Measurements from ENCODE around the gene ARHGAP21. TPM values are rescaled to one million over a fixed set of nuclear protein-coding genes. Genes with fewer than 3 reads are reported as not detected.
"Not testable (repeated sequence)": the region's sequence is repeated elsewhere in the genome, so short reads cannot be mapped to it uniquely, and the experiment has no call there.

The ARHGAP21 gene
- polyA plus RNA-seq, 1 donor from 2014 or later = 138 TPM

DNA sequence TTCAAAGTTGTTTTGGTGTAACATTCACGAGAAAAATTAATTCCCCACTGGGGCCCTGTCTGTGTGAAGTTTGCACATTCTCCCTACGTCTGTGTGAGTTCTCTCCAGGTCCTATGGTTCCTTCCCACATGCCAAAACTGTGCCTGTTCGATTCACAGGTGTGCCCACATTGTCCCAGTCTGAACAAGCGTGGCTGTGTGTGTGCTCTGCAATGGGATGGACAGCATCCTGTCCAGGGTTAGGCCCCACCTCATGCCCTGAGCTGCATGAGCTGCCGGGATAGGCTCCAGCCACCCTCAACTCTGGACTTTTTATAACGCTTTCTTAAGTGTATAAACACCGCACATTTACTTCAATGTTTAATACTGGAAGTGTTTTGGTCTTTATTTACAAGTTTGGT lies 55.4 kb downstream of the ARHGAP21 start:
- Histone ChIP-seq H3K9me3 (ENCODE audit: low read length) (no peaks in the 10 kb centered on the region), H3K4me2 (ENCODE audit: low read length) (no peak overlapping the region), H3F3A (ENCODE audit: insufficient read depth, low read length, poor library complexity, severe bottlenecking) (no peaks in the 10 kb centered on the region), H3K4me3 (ENCODE audit: low read length) (no peak overlapping the region), H3K9ac (ENCODE audit: low read length) (no peak overlapping the region), H3K27ac (ENCODE audit: low read length) (no peak overlapping the region), H3K9me2 (ENCODE audit: insufficient read depth, low read length) (no peaks in the 10 kb centered on the region), H3K36me3 (ENCODE audit: insufficient read depth, low read length) (peaks cover 6% of the 10 kb centered on the region), H3K27me3 (ENCODE audit: insufficient read depth, low read depth, low read length) (no peaks in the 10 kb centered on the region), H4K20me1 (ENCODE audit: insufficient read depth) (no peaks in the 10 kb centered on the region), H2AFZ (ENCODE audit: low read depth, low read length) (no peak overlapping the region), H3K79me2 (replicated peaks; ENCODE audit: insufficient read depth, low read length) (peaks cover 37% of the 10 kb centered on the region)
- TF ChIP-seq SMC3 (conservative IDR thresholded peaks at IDR 0.05; ENCODE audit: poor library complexity) = no peak
- TF ChIP-seq POLR2AphosphoS5 (IDR thresholded peaks at IDR 0.05) = no peak
- TF ChIP-seq TAF1 (IDR thresholded peaks at IDR 0.05; ENCODE audit: low read depth) = no peak
- no peak for TF ChIP-seq EZH2 (IDR thresholded peaks at IDR 0.05; ENCODE audit: borderline replicate concordance, insufficient read depth, low read length, poor library complexity, severe bottlenecking)
- TF ChIP-seq EP300 (conservative IDR thresholded peaks at IDR 0.05; ENCODE audit: poor library complexity, severe bottlenecking) = no peak
- TF ChIP-seq MXI1 (conservative IDR thresholded peaks at IDR 0.05; ENCODE audit: poor library complexity, severe bottlenecking) = no peak
- TF ChIP-seq, protein P1, sequence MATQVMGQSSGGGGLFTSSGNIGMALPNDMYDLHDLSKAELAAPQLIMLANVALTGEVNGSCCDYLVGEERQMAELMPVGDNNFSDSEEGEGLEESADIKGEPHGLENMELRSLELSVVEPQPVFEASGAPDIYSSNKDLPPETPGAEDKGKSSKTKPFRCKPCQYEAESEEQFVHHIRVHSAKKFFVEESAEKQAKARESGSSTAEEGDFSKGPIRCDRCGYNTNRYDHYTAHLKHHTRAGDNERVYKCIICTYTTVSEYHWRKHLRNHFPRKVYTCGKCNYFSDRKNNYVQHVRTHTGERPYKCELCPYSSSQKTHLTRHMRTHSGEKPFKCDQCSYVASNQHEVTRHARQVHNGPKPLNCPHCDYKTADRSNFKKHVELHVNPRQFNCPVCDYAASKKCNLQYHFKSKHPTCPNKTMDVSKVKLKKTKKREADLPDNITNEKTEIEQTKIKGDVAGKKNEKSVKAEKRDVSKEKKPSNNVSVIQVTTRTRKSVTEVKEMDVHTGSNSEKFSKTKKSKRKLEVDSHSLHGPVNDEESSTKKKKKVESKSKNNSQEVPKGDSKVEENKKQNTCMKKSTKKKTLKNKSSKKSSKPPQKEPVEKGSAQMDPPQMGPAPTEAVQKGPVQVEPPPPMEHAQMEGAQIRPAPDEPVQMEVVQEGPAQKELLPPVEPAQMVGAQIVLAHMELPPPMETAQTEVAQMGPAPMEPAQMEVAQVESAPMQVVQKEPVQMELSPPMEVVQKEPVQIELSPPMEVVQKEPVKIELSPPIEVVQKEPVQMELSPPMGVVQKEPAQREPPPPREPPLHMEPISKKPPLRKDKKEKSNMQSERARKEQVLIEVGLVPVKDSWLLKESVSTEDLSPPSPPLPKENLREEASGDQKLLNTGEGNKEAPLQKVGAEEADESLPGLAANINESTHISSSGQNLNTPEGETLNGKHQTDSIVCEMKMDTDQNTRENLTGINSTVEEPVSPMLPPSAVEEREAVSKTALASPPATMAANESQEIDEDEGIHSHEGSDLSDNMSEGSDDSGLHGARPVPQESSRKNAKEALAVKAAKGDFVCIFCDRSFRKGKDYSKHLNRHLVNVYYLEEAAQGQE (IDR thresholded peaks at IDR 0.05; ENCODE audit: borderline replicate concordance) = no peak
- TF ChIP-seq RAD21 (conservative IDR thresholded peaks at IDR 0.05) = no peak
- TF ChIP-seq, protein P2, sequence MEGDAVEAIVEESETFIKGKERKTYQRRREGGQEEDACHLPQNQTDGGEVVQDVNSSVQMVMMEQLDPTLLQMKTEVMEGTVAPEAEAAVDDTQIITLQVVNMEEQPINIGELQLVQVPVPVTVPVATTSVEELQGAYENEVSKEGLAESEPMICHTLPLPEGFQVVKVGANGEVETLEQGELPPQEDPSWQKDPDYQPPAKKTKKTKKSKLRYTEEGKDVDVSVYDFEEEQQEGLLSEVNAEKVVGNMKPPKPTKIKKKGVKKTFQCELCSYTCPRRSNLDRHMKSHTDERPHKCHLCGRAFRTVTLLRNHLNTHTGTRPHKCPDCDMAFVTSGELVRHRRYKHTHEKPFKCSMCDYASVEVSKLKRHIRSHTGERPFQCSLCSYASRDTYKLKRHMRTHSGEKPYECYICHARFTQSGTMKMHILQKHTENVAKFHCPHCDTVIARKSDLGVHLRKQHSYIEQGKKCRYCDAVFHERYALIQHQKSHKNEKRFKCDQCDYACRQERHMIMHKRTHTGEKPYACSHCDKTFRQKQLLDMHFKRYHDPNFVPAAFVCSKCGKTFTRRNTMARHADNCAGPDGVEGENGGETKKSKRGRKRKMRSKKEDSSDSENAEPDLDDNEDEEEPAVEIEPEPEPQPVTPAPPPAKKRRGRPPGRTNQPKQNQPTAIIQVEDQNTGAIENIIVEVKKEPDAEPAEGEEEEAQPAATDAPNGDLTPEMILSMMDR (IDR thresholded peaks at IDR 0.05; ENCODE audit: poor library complexity, severe bottlenecking) = no peak

DNA sequence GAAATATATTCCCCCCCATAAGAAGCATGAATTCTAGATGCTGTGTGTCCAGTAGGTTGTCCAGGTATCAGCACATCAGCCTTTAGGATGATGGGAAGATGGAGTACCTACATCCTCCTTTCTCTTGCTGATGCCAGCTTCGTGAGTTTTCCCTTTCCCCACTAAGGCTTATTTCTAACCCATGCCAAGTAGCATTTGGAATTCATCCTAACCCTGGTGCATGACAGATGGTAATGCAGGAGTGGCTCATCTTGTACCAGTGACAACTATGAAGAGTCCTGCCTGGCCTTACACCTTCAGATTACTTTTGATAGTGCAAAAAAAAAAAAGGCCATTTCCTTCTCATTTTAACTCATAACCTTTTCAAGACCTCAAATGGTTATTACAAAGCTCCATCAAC lies 58.7 kb downstream of the ARHGAP21 start:
- TF ChIP-seq MXI1 (conservative IDR thresholded peaks at IDR 0.05; ENCODE audit: poor library complexity, severe bottlenecking) = no peak
- Histone ChIP-seq H4K20me1 (ENCODE audit: insufficient read depth) (no peaks in the 10 kb centered on the region), H2AFZ (ENCODE audit: low read depth, low read length) (no peak overlapping the region), H3F3A (ENCODE audit: insufficient read depth, low read length, poor library complexity, severe bottlenecking) (no peaks in the 10 kb centered on the region), H3K4me3 (ENCODE audit: low read length) (no peak overlapping the region), H3K27ac (ENCODE audit: low read length) (no peak overlapping the region), H3K9ac (ENCODE audit: low read length) (no peak overlapping the region), H3K9me2 (ENCODE audit: insufficient read depth, low read length) (no peaks in the 10 kb centered on the region), H3K36me3 (ENCODE audit: insufficient read depth, low read length) (peaks cover 6% of the 10 kb centered on the region), H3K27me3 (ENCODE audit: insufficient read depth, low read depth, low read length) (no peaks in the 10 kb centered on the region), H3K79me2 (replicated peaks; ENCODE audit: insufficient read depth, low read length) (peaks cover 7% of the 10 kb centered on the region), H3K9me3 (ENCODE audit: low read length) (no peaks in the 10 kb centered on the region), H3K4me2 (ENCODE audit: low read length) (no peak overlapping the region)

DNA sequence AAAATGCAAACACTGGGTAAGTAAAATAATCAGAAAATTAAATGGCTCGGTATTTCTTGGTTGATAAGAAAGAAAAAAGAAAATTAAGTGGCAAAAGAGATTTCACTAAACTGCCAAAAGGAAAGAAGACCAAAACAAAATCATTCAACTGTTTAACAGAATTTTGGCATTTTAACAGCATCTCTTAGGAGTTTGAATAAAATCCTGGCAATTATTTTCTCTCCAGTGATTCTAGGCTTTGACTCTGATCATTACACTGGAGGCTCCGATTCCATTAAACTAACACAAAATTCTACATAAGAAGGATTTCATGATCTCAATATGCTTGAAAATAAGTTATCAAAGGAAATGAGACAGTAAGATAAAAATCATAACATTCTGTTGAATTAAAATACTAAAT lies 62.3 kb downstream of the ARHGAP21 start:
- Histone ChIP-seq H3K36me3 (ENCODE audit: insufficient read depth, low read length) (no peaks in the 10 kb centered on the region), H3K9me3 (ENCODE audit: low read length) (no peaks in the 10 kb centered on the region), H3K79me2 (replicated peaks; ENCODE audit: insufficient read depth, low read length) (no peaks in the 10 kb centered on the region), H4K20me1 (ENCODE audit: insufficient read depth) (no peaks in the 10 kb centered on the region), H3K9ac (ENCODE audit: low read length) (no peak overlapping the region), H3K27me3 (ENCODE audit: insufficient read depth, low read depth, low read length) (no peaks in the 10 kb centered on the region), H3F3A (ENCODE audit: insufficient read depth, low read length, poor library complexity, severe bottlenecking) (no peaks in the 10 kb centered on the region), H2AFZ (ENCODE audit: low read depth, low read length) (no peak overlapping the region), H3K4me2 (ENCODE audit: low read length) (no peak overlapping the region), H3K27ac (ENCODE audit: low read length) (no peak overlapping the region), H3K9me2 (ENCODE audit: insufficient read depth, low read length) (no peaks in the 10 kb centered on the region), H3K4me3 (ENCODE audit: low read length) (no peak overlapping the region)
- TF ChIP-seq POLR2AphosphoS5 (IDR thresholded peaks at IDR 0.05) (no peak), EZH2 (IDR thresholded peaks at IDR 0.05; ENCODE audit: borderline replicate concordance, insufficient read depth, low read length, poor library complexity, severe bottlenecking) (no peak)

DNA sequence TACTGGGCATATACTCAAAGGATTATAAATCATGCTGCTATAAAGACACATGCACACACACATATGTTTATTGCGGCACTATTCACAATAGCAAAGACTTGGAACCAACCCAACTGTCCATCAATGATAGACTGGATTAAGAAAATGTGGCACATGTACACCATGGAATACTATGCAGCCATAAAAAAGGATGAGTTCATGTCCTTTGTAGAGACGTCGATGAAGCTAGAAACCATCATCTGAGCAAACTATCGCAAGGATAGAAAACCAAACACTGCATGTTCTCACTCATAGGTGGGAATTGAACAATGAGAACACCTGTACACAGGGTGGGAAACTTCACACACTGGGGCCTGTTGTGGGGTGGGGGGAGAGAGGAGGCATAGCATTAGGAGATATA lies 65.4 kb downstream of the ARHGAP21 start:
- H3K9me3 ChIP-seq (ENCODE audit: low read length); H2AFZ ChIP-seq (ENCODE audit: low read depth, low read length); H3K9ac ChIP-seq (ENCODE audit: low read length); H3K4me3 ChIP-seq (ENCODE audit: low read length); H3K27ac ChIP-seq (ENCODE audit: low read length); H3F3A ChIP-seq (ENCODE audit: insufficient read depth, low read length, poor library complexity, severe bottlenecking); H3K27me3 ChIP-seq (ENCODE audit: insufficient read depth, low read depth, low read length); H3K4me2 ChIP-seq (ENCODE audit: low read length); H4K20me1 ChIP-seq (ENCODE audit: insufficient read depth); H3K79me2 ChIP-seq (replicated peaks; ENCODE audit: insufficient read depth, low read length); H3K9me2 ChIP-seq (ENCODE audit: insufficient read depth, low read length); H3K36me3 ChIP-seq (ENCODE audit: insufficient read depth, low read length): not testable (repeated sequence)

DNA sequence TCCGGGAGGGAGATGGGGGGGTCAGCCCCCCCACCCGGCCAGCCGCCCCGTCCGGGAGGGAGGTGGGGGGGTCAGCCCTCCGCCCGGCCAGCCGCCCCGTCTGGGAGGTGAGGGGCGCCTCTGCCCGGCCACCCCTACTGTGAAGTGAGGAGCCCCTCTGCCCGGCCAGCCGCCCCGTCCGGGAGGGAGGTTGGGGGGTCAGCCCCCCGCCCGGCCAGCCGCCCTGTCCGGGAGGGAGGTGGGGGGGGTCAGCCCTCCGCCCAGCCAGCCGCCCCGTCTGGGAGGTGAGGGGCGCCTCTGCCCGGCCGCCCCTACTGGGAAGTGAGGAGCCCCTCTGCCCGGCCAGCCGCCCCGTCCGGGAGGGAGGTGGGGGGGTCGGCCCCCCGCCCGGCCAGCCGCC lies 67.4 kb downstream of the ARHGAP21 start:
- not testable (repeated sequence) for H4K20me1 ChIP-seq (ENCODE audit: insufficient read depth); H3K27ac ChIP-seq (ENCODE audit: low read length); H3K79me2 ChIP-seq (replicated peaks; ENCODE audit: insufficient read depth, low read length); H3F3A ChIP-seq (ENCODE audit: insufficient read depth, low read length, poor library complexity, severe bottlenecking); H3K27me3 ChIP-seq (ENCODE audit: insufficient read depth, low read depth, low read length); H3K9ac ChIP-seq (ENCODE audit: low read length); H3K4me3 ChIP-seq (ENCODE audit: low read length); H3K4me2 ChIP-seq (ENCODE audit: low read length); H3K9me2 ChIP-seq (ENCODE audit: insufficient read depth, low read length); H2AFZ ChIP-seq (ENCODE audit: low read depth, low read length); H3K36me3 ChIP-seq (ENCODE audit: insufficient read depth, low read length); H3K9me3 ChIP-seq (ENCODE audit: low read length)

Data from neural cell (in vitro differentiated cells).